ENCODE measurements around the gene NRP2.

GRCh38 chr2:205717999-205718398, 35.7 kb downstream of the NRP2 start:
- TF ChIP-seq, protein P1, sequence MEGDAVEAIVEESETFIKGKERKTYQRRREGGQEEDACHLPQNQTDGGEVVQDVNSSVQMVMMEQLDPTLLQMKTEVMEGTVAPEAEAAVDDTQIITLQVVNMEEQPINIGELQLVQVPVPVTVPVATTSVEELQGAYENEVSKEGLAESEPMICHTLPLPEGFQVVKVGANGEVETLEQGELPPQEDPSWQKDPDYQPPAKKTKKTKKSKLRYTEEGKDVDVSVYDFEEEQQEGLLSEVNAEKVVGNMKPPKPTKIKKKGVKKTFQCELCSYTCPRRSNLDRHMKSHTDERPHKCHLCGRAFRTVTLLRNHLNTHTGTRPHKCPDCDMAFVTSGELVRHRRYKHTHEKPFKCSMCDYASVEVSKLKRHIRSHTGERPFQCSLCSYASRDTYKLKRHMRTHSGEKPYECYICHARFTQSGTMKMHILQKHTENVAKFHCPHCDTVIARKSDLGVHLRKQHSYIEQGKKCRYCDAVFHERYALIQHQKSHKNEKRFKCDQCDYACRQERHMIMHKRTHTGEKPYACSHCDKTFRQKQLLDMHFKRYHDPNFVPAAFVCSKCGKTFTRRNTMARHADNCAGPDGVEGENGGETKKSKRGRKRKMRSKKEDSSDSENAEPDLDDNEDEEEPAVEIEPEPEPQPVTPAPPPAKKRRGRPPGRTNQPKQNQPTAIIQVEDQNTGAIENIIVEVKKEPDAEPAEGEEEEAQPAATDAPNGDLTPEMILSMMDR (IDR thresholded peaks at IDR 0.05; ENCODE audit: low read depth, low read length, poor library complexity, severe bottlenecking), result no peak
- no peak for TF ChIP-seq EZH2phosphoT487 (IDR thresholded peaks at IDR 0.05; ENCODE audit: borderline replicate concordance, low read length)

All from DOHH2 (cell line).